ENCODE data around the gene KIN.
"Not testable (repeated sequence)": the region's sequence is repeated elsewhere in the genome, so short reads cannot be mapped to it uniquely, and the experiment has no call there.

Gene KIN

GRCh38 chr10:7720478-7720877, 67.3 kb downstream of the KIN start:
- Histone ChIP-seq H3K4me1 (ENCODE audit: control insufficient read depth, low read depth, low read length) (no peaks in the 10 kb centered on the region), H2BK15ac (replicated peaks; ENCODE audit: low read depth) (no peak overlapping the region), H3K4me3 (ENCODE audit: low read length) (no peak overlapping the region)

DNA sequence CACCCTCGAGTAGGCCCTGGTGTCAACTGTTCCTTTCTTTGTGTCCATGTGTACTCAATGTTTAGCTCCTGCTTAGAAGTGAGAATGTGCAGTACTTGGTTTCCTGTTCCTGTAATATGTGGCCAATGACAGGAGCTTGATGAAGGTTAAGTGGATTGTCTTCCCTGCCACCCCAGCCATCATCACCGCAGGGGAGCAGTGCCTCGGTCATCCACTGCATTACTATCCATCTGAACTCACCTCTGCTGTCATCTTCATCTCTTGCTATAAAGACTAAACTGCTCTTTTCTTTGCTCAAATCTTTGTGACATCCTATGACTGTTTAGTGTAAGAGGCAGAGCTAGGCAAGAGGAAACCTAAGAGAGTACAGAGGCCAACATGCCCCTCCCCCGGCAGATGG, 69.1 kb downstream of the KIN start:
- no peaks in the 10 kb centered on the region for H3K27me3 ChIP-seq (ENCODE audit: insufficient read depth, low read length, poor library complexity)
- H4K8ac ChIP-seq (ENCODE audit: low read depth, low read length): no peak overlapping the region
- H3K79me2 ChIP-seq (ENCODE audit: control insufficient read depth, insufficient read depth, low read length): no peaks in the 10 kb centered on the region
- no peak overlapping the region for H3K9ac ChIP-seq (ENCODE audit: low read length)
- no peaks in the 10 kb centered on the region for H3K36me3 ChIP-seq (ENCODE audit: control insufficient read depth, insufficient read depth, low read length)
- no CpG with 5 or more reads among the region's 4 CpGs for WGBS (ENCODE audit: extremely low coverage, insufficient coverage, low lambda C conversion rate)
- H3K79me1 ChIP-seq (ENCODE audit: low read length): no peaks in the 10 kb centered on the region
- H2BK5ac ChIP-seq (ENCODE audit: low read length): no peak overlapping the region
- no peak overlapping the region for H3K56ac ChIP-seq (ENCODE audit: low read length)
- H3K18ac ChIP-seq (ENCODE audit: low read length): no peak overlapping the region
- H3K23ac ChIP-seq (ENCODE audit: low read length): no peak overlapping the region
- H3K27ac ChIP-seq (ENCODE audit: low read depth, low read length): no peak overlapping the region
- no peak overlapping the region for H3K4ac ChIP-seq (ENCODE audit: low read depth, low read length)
- no peak overlapping the region for H3K4me3 ChIP-seq (ENCODE audit: low read length)
- H2BK120ac ChIP-seq (ENCODE audit: low read depth, low read length): no peak overlapping the region
- H3K4me2 ChIP-seq (ENCODE audit: low read length): no peak overlapping the region
- no peak overlapping the region for H2AK5ac ChIP-seq (ENCODE audit: low read length)
- DNase-seq: no peak
- no peak overlapping the region for H2BK15ac ChIP-seq (replicated peaks; ENCODE audit: low read depth)
- no peaks in the 10 kb centered on the region for H3K4me1 ChIP-seq (ENCODE audit: control insufficient read depth, low read depth, low read length)
- H4K5ac ChIP-seq (ENCODE audit: low read length): no peak overlapping the region

More at GRCh38 chr10:7720478-7720877, 67.3 kb downstream of the KIN start:
- no peaks in the 10 kb centered on the region for H3K79me2 ChIP-seq (ENCODE audit: control insufficient read depth, insufficient read depth, low read length)
- WGBS (ENCODE audit: extremely low coverage, insufficient coverage, low lambda C conversion rate): no CpG with 5 or more reads among the region's 10 CpGs
- no peak for DNase-seq
- H4K8ac ChIP-seq (ENCODE audit: low read depth, low read length): no peak overlapping the region
- no peak overlapping the region for H3K4me2 ChIP-seq (ENCODE audit: low read length)
- H3K27ac ChIP-seq (ENCODE audit: low read depth, low read length): no peak overlapping the region
- H3K79me1 ChIP-seq (ENCODE audit: low read length): no peaks in the 10 kb centered on the region
- no peaks in the 10 kb centered on the region for H3K27me3 ChIP-seq (ENCODE audit: insufficient read depth, low read length, poor library complexity)
- H3K36me3 ChIP-seq (ENCODE audit: control insufficient read depth, insufficient read depth, low read length): no peaks in the 10 kb centered on the region
- H2AK5ac ChIP-seq (ENCODE audit: low read length): no peak overlapping the region
- no peak overlapping the region for H3K4ac ChIP-seq (ENCODE audit: low read depth, low read length)
- H3K18ac ChIP-seq (ENCODE audit: low read length): no peak overlapping the region
- H3K9ac ChIP-seq (ENCODE audit: low read length): no peak overlapping the region
- H2BK120ac ChIP-seq (ENCODE audit: low read depth, low read length): no peak overlapping the region
- no peak overlapping the region for H3K56ac ChIP-seq (ENCODE audit: low read length)
- H4K5ac ChIP-seq (ENCODE audit: low read length): no peak overlapping the region
- no peak overlapping the region for H2BK5ac ChIP-seq (ENCODE audit: low read length)
- H3K23ac ChIP-seq (ENCODE audit: low read length): no peak overlapping the region

DNA sequence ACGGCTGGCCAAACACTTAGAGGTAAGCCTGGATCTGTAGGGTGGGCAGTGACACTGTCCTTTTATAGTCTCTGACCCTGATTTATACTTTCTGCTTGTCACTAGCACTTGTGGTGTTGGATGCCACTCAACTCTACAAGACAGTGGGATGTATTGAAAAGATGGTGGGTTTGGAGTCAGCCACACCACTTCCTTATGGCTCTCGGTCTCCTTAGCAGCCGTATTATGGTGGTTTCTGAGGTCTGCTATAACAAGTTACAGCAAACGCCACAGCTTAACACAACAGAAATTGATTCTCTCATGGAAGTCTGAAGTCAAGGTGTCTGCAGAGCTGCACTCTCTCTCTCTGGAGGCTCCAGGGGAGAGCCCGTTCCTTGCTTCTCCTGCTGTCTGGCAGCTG, 70.0 kb downstream of the KIN start:
- H3K4me2 ChIP-seq (ENCODE audit: low read length): no peak overlapping the region
- H3K79me2 ChIP-seq (ENCODE audit: control insufficient read depth, insufficient read depth, low read length): no peaks in the 10 kb centered on the region
- H3K18ac ChIP-seq (ENCODE audit: low read length): no peak overlapping the region
- H4K5ac ChIP-seq (ENCODE audit: low read length): no peak overlapping the region
- no peak overlapping the region for H2AK5ac ChIP-seq (ENCODE audit: low read length)
- no peak overlapping the region for H3K56ac ChIP-seq (ENCODE audit: low read length)
- H3K27ac ChIP-seq (ENCODE audit: low read depth, low read length): no peak overlapping the region
- no peak overlapping the region for H3K4me3 ChIP-seq (ENCODE audit: low read length)
- no peak overlapping the region for H2BK15ac ChIP-seq (replicated peaks; ENCODE audit: low read depth)
- H3K4me1 ChIP-seq (ENCODE audit: control insufficient read depth, low read depth, low read length): no peaks in the 10 kb centered on the region
- no peak overlapping the region for H2BK5ac ChIP-seq (ENCODE audit: low read length)
- no CpG with 5 or more reads among the region's 5 CpGs for WGBS (ENCODE audit: extremely low coverage, insufficient coverage, low lambda C conversion rate)
- H3K36me3 ChIP-seq (ENCODE audit: control insufficient read depth, insufficient read depth, low read length): no peaks in the 10 kb centered on the region
- H3K9ac ChIP-seq (ENCODE audit: low read length): no peak overlapping the region
- H3K23ac ChIP-seq (ENCODE audit: low read length): no peak overlapping the region
- H3K27me3 ChIP-seq (ENCODE audit: insufficient read depth, low read length, poor library complexity): no peaks in the 10 kb centered on the region
- H2BK120ac ChIP-seq (ENCODE audit: low read depth, low read length): no peak overlapping the region
- no peak overlapping the region for H3K4ac ChIP-seq (ENCODE audit: low read depth, low read length)
- no peak for DNase-seq
- no peaks in the 10 kb centered on the region for H3K79me1 ChIP-seq (ENCODE audit: low read length)
- H4K8ac ChIP-seq (ENCODE audit: low read depth, low read length): no peak overlapping the region

DNA sequence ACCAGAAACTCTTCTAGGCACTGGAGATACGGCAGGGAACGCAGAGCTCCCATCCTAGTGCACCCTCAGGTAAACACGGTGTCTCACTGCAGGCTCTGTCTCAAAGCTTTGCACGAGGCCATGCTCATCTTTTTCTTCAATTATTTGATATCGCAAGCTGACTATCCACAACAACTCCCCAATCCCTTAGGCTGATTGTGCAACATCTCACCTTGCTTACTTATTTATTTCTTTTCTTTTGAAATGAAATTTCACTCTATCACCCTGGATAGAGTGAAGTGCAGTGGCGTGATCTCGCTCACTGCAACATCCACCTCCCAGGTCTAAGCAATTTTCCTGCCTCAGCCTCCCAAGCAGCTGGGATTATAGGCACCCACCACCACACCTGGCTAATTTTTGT, 72.3 kb downstream of the KIN start:
- no peak overlapping the region for H3K23ac ChIP-seq (ENCODE audit: low read length)
- no peak overlapping the region for H3K27ac ChIP-seq (ENCODE audit: low read depth, low read length)
- H2BK15ac ChIP-seq (replicated peaks; ENCODE audit: low read depth): no peak overlapping the region
- H3K4me2 ChIP-seq (ENCODE audit: low read length): no peak overlapping the region
- no peaks in the 10 kb centered on the region for H3K27me3 ChIP-seq (ENCODE audit: insufficient read depth, low read length, poor library complexity)
- no peak overlapping the region for H4K8ac ChIP-seq (ENCODE audit: low read depth, low read length)
- DNase-seq: no peak
- no peaks in the 10 kb centered on the region for H3K4me1 ChIP-seq (ENCODE audit: control insufficient read depth, low read depth, low read length)
- H2BK5ac ChIP-seq (ENCODE audit: low read length): no peak overlapping the region
- H3K79me1 ChIP-seq (ENCODE audit: low read length): no peaks in the 10 kb centered on the region
- no peak overlapping the region for H3K18ac ChIP-seq (ENCODE audit: low read length)
- no peak overlapping the region for H3K56ac ChIP-seq (ENCODE audit: low read length)
- WGBS (ENCODE audit: extremely low coverage, insufficient coverage, low lambda C conversion rate): no CpG with 5 or more reads among the region's 7 CpGs
- H3K36me3 ChIP-seq (ENCODE audit: control insufficient read depth, insufficient read depth, low read length): no peaks in the 10 kb centered on the region
- H3K4ac ChIP-seq (ENCODE audit: low read depth, low read length): no peak overlapping the region
- H3K79me2 ChIP-seq (ENCODE audit: control insufficient read depth, insufficient read depth, low read length): no peaks in the 10 kb centered on the region
- no peak overlapping the region for H4K5ac ChIP-seq (ENCODE audit: low read length)
- H2BK120ac ChIP-seq (ENCODE audit: low read depth, low read length): no peak overlapping the region
- no peak overlapping the region for H3K9ac ChIP-seq (ENCODE audit: low read length)
- no peak overlapping the region for H3K4me3 ChIP-seq (ENCODE audit: low read length)
- H2AK5ac ChIP-seq (ENCODE audit: low read length): no peak overlapping the region

GRCh38 chr10:7711075-7711474, 76.7 kb downstream of the KIN start:
- H3K9ac ChIP-seq (ENCODE audit: low read length); H2AK5ac ChIP-seq (ENCODE audit: low read length); H3K4me3 ChIP-seq (ENCODE audit: low read length); H4K8ac ChIP-seq (ENCODE audit: low read depth, low read length); H3K23ac ChIP-seq (ENCODE audit: low read length); H3K79me2 ChIP-seq (ENCODE audit: control insufficient read depth, insufficient read depth, low read length); H2BK120ac ChIP-seq (ENCODE audit: low read depth, low read length); H3K27me3 ChIP-seq (ENCODE audit: insufficient read depth, low read length, poor library complexity); H2BK15ac ChIP-seq (replicated peaks; ENCODE audit: low read depth); H3K18ac ChIP-seq (ENCODE audit: low read length); H3K4ac ChIP-seq (ENCODE audit: low read depth, low read length); DNase-seq; H3K4me1 ChIP-seq (ENCODE audit: control insufficient read depth, low read depth, low read length); H2BK5ac ChIP-seq (ENCODE audit: low read length); H4K5ac ChIP-seq (ENCODE audit: low read length); H3K27ac ChIP-seq (ENCODE audit: low read depth, low read length); H3K79me1 ChIP-seq (ENCODE audit: low read length); H3K4me2 ChIP-seq (ENCODE audit: low read length); H3K36me3 ChIP-seq (ENCODE audit: control insufficient read depth, insufficient read depth, low read length); H3K56ac ChIP-seq (ENCODE audit: low read length): not testable (repeated sequence)
- WGBS (ENCODE audit: extremely low coverage, insufficient coverage, low lambda C conversion rate): no CpG with 5 or more reads among the region's 5 CpGs

DNA sequence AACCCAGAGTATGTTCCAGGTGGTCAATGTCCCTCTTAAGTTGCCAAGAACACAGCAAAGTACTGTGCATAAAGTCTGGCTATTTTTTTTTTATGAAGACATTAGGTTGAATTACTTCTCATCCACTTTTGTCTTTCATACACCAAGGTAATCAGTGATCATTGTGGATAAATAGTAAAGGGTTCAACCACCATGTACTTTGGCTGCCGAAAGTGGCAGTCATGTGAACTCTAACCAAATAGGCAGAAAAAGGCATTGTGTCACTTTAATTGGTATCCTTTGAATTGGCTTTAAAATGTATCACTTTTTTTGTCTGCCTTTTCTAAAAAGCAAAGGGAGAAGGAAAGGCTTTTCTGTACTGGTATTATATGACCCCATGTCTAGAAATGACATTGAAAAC, 77.3 kb downstream of the KIN start:
- WGBS (ENCODE audit: extremely low coverage, insufficient coverage, low lambda C conversion rate): no CpG with 5 or more reads among the region's 1 CpG
- Histone ChIP-seq H2BK5ac (ENCODE audit: low read length) (no peak overlapping the region), H3K36me3 (ENCODE audit: control insufficient read depth, insufficient read depth, low read length) (no peaks in the 10 kb centered on the region), H3K4me1 (ENCODE audit: control insufficient read depth, low read depth, low read length) (no peaks in the 10 kb centered on the region), H3K23ac (ENCODE audit: low read length) (no peak overlapping the region), H3K79me1 (ENCODE audit: low read length) (no peaks in the 10 kb centered on the region), H3K9ac (ENCODE audit: low read length) (no peak overlapping the region), H3K79me2 (ENCODE audit: control insufficient read depth, insufficient read depth, low read length) (no peaks in the 10 kb centered on the region), H2BK15ac (replicated peaks; ENCODE audit: low read depth) (no peak overlapping the region), H4K5ac (ENCODE audit: low read length) (no peak overlapping the region), H3K27ac (ENCODE audit: low read depth, low read length) (no peak overlapping the region), H3K18ac (ENCODE audit: low read length) (no peak overlapping the region), H3K4ac (ENCODE audit: low read depth, low read length) (no peak overlapping the region), H3K27me3 (ENCODE audit: insufficient read depth, low read length, poor library complexity) (no peaks in the 10 kb centered on the region), H3K4me2 (ENCODE audit: low read length) (no peak overlapping the region), H2AK5ac (ENCODE audit: low read length) (no peak overlapping the region), H4K8ac (ENCODE audit: low read depth, low read length) (no peak overlapping the region), H2BK120ac (ENCODE audit: low read depth, low read length) (no peak overlapping the region), H3K56ac (ENCODE audit: low read length) (no peak overlapping the region), H3K4me3 (ENCODE audit: low read length) (no peak overlapping the region)
- no peak for DNase-seq
